ENCODE data around the gene WAC.
"Not testable (repeated sequence)": the region's sequence is repeated elsewhere in the genome, so short reads cannot be mapped to it uniquely, and the experiment has no call there.

Gene WAC

GRCh38 chr10:28497313-28498126 lies 35.4 kb upstream of the WAC start:
- DNase-seq: no peak
- Histone ChIP-seq H3K9me3 (ENCODE audit: control insufficient read depth, low read length) (no peaks in the 10 kb centered on the region), H3K4me3 (ENCODE audit: insufficient read depth, low read depth, low read length, poor library complexity, severe bottlenecking) (no peak overlapping the region), H3K4me1 (ENCODE audit: control insufficient read depth, insufficient read depth, low read length, poor library complexity, severe bottlenecking) (no peaks in the 10 kb centered on the region), H3K27ac (ENCODE audit: insufficient read depth, low read length, poor library complexity, severe bottlenecking) (no peak overlapping the region), H3K27me3 (replicated peaks; ENCODE audit: control insufficient read depth, insufficient read depth, low read length, poor library complexity, severe bottlenecking) (no peaks in the 10 kb centered on the region), H3K36me3 (ENCODE audit: control insufficient read depth, insufficient read depth, low read length) (no peaks in the 10 kb centered on the region)

GRCh38 chr10:28500203-28500602 lies 32.7 kb upstream of the WAC start:
- H3K36me3 ChIP-seq (ENCODE audit: control insufficient read depth, insufficient read depth, low read length); DNase-seq; H3K27ac ChIP-seq (ENCODE audit: insufficient read depth, low read length, poor library complexity, severe bottlenecking); H3K9me3 ChIP-seq (ENCODE audit: control insufficient read depth, low read length); H3K4me1 ChIP-seq (ENCODE audit: control insufficient read depth, insufficient read depth, low read length, poor library complexity, severe bottlenecking); H3K27me3 ChIP-seq (replicated peaks; ENCODE audit: control insufficient read depth, insufficient read depth, low read length, poor library complexity, severe bottlenecking); H3K4me3 ChIP-seq (ENCODE audit: insufficient read depth, low read depth, low read length, poor library complexity, severe bottlenecking): not testable (repeated sequence)

GRCh38 chr10:28503114-28503513 lies 29.8 kb upstream of the WAC start:
- H3K4me1 ChIP-seq (ENCODE audit: control insufficient read depth, insufficient read depth, low read length, poor library complexity, severe bottlenecking): no peaks in the 10 kb centered on the region
- DNase-seq: no peak
- no peak overlapping the region for H3K27ac ChIP-seq (ENCODE audit: insufficient read depth, low read length, poor library complexity, severe bottlenecking)
- no peaks in the 10 kb centered on the region for H3K36me3 ChIP-seq (ENCODE audit: control insufficient read depth, insufficient read depth, low read length)
- H3K27me3 ChIP-seq (replicated peaks; ENCODE audit: control insufficient read depth, insufficient read depth, low read length, poor library complexity, severe bottlenecking): no peaks in the 10 kb centered on the region
- no peaks in the 10 kb centered on the region for H3K9me3 ChIP-seq (ENCODE audit: control insufficient read depth, low read length)
- no peak overlapping the region for H3K4me3 ChIP-seq (ENCODE audit: insufficient read depth, low read depth, low read length, poor library complexity, severe bottlenecking)

GRCh38 chr10:28505359-28505959 lies 27.5 kb upstream of the WAC start:
- Histone ChIP-seq H3K4me3 (ENCODE audit: insufficient read depth, low read depth, low read length, poor library complexity, severe bottlenecking) (no peak overlapping the region), H3K9me3 (ENCODE audit: control insufficient read depth, low read length) (no peaks in the 10 kb centered on the region), H3K27me3 (replicated peaks; ENCODE audit: control insufficient read depth, insufficient read depth, low read length, poor library complexity, severe bottlenecking) (no peaks in the 10 kb centered on the region), H3K4me1 (ENCODE audit: control insufficient read depth, insufficient read depth, low read length, poor library complexity, severe bottlenecking) (no peaks in the 10 kb centered on the region), H3K27ac (ENCODE audit: insufficient read depth, low read length, poor library complexity, severe bottlenecking) (no peak overlapping the region), H3K36me3 (ENCODE audit: control insufficient read depth, insufficient read depth, low read length) (no peaks in the 10 kb centered on the region)
- DNase-seq: no peak

GRCh38 chr10:28508304-28508925 lies 24.5 kb upstream of the WAC start:
- no peak overlapping the region for H3K27ac ChIP-seq (ENCODE audit: insufficient read depth, low read length, poor library complexity, severe bottlenecking)
- no peak for DNase-seq
- H3K36me3 ChIP-seq (ENCODE audit: control insufficient read depth, insufficient read depth, low read length): no peaks in the 10 kb centered on the region
- H3K4me3 ChIP-seq (ENCODE audit: insufficient read depth, low read depth, low read length, poor library complexity, severe bottlenecking): no peak overlapping the region
- no peaks in the 10 kb centered on the region for H3K27me3 ChIP-seq (replicated peaks; ENCODE audit: control insufficient read depth, insufficient read depth, low read length, poor library complexity, severe bottlenecking)
- no peaks in the 10 kb centered on the region for H3K4me1 ChIP-seq (ENCODE audit: control insufficient read depth, insufficient read depth, low read length, poor library complexity, severe bottlenecking)
- no peaks in the 10 kb centered on the region for H3K9me3 ChIP-seq (ENCODE audit: control insufficient read depth, low read length)

GRCh38 chr10:28509286-28509685 lies 23.6 kb upstream of the WAC start:
- Histone ChIP-seq H3K36me3 (ENCODE audit: control insufficient read depth, insufficient read depth, low read length) (no peaks in the 10 kb centered on the region), H3K4me3 (ENCODE audit: insufficient read depth, low read depth, low read length, poor library complexity, severe bottlenecking) (no peak overlapping the region), H3K9me3 (ENCODE audit: control insufficient read depth, low read length) (no peaks in the 10 kb centered on the region), H3K4me1 (ENCODE audit: control insufficient read depth, insufficient read depth, low read length, poor library complexity, severe bottlenecking) (no peaks in the 10 kb centered on the region), H3K27me3 (replicated peaks; ENCODE audit: control insufficient read depth, insufficient read depth, low read length, poor library complexity, severe bottlenecking) (no peaks in the 10 kb centered on the region), H3K27ac (ENCODE audit: insufficient read depth, low read length, poor library complexity, severe bottlenecking) (no peak overlapping the region)
- DNase-seq: no peak

- Histone ChIP-seq H3K27me3 (replicated peaks; ENCODE audit: control insufficient read depth, insufficient read depth, low read length, poor library complexity, severe bottlenecking) (no peaks in the 10 kb centered on the region), H3K36me3 (ENCODE audit: control insufficient read depth, insufficient read depth, low read length) (no peaks in the 10 kb centered on the region), H3K9me3 (ENCODE audit: control insufficient read depth, low read length) (no peaks in the 10 kb centered on the region), H3K27ac (ENCODE audit: insufficient read depth, low read length, poor library complexity, severe bottlenecking) (no peak overlapping the region), H3K4me3 (ENCODE audit: insufficient read depth, low read depth, low read length, poor library complexity, severe bottlenecking) (no peak overlapping the region), H3K4me1 (ENCODE audit: control insufficient read depth, insufficient read depth, low read length, poor library complexity, severe bottlenecking) (no peaks in the 10 kb centered on the region)
- DNase-seq: no peak
These were observed 18.3 kb upstream of the WAC start for GRCh38 chr10:28514648-28515047.

GRCh38 chr10:28520346-28520745 lies 12.6 kb upstream of the WAC start:
- peaks cover 16% of the 10 kb centered on the region for H3K36me3 ChIP-seq (ENCODE audit: control insufficient read depth, insufficient read depth, low read length)
- H3K9me3 ChIP-seq (ENCODE audit: control insufficient read depth, low read length): peaks cover 5% of the 10 kb centered on the region
- DNase-seq: no peak
- H3K27ac ChIP-seq (ENCODE audit: insufficient read depth, low read length, poor library complexity, severe bottlenecking): no peak overlapping the region
- no peaks in the 10 kb centered on the region for H3K4me1 ChIP-seq (ENCODE audit: control insufficient read depth, insufficient read depth, low read length, poor library complexity, severe bottlenecking)
- H3K27me3 ChIP-seq (replicated peaks; ENCODE audit: control insufficient read depth, insufficient read depth, low read length, poor library complexity, severe bottlenecking): no peaks in the 10 kb centered on the region
- H3K4me3 ChIP-seq (ENCODE audit: insufficient read depth, low read depth, low read length, poor library complexity, severe bottlenecking): no peak overlapping the region

GRCh38 chr10:28520828-28521227 lies 12.1 kb upstream of the WAC start:
- not testable (repeated sequence) for H3K4me1 ChIP-seq (ENCODE audit: control insufficient read depth, insufficient read depth, low read length, poor library complexity, severe bottlenecking); H3K27ac ChIP-seq (ENCODE audit: insufficient read depth, low read length, poor library complexity, severe bottlenecking); H3K4me3 ChIP-seq (ENCODE audit: insufficient read depth, low read depth, low read length, poor library complexity, severe bottlenecking); DNase-seq; H3K27me3 ChIP-seq (replicated peaks; ENCODE audit: control insufficient read depth, insufficient read depth, low read length, poor library complexity, severe bottlenecking); H3K9me3 ChIP-seq (ENCODE audit: control insufficient read depth, low read length)
- peaks cover 19% of the 10 kb centered on the region for H3K36me3 ChIP-seq (ENCODE audit: control insufficient read depth, insufficient read depth, low read length)

- H3K36me3 ChIP-seq (ENCODE audit: control insufficient read depth, insufficient read depth, low read length): peaks cover 21% of the 10 kb centered on the region
- not testable (repeated sequence) for H3K27me3 ChIP-seq (replicated peaks; ENCODE audit: control insufficient read depth, insufficient read depth, low read length, poor library complexity, severe bottlenecking); H3K4me1 ChIP-seq (ENCODE audit: control insufficient read depth, insufficient read depth, low read length, poor library complexity, severe bottlenecking); H3K4me3 ChIP-seq (ENCODE audit: insufficient read depth, low read depth, low read length, poor library complexity, severe bottlenecking); H3K27ac ChIP-seq (ENCODE audit: insufficient read depth, low read length, poor library complexity, severe bottlenecking); H3K9me3 ChIP-seq (ENCODE audit: control insufficient read depth, low read length); DNase-seq
These were observed 11.0 kb upstream of the WAC start for GRCh38 chr10:28521961-28522360.
